ENCODE measurements around the gene ABCB9.

DNA sequence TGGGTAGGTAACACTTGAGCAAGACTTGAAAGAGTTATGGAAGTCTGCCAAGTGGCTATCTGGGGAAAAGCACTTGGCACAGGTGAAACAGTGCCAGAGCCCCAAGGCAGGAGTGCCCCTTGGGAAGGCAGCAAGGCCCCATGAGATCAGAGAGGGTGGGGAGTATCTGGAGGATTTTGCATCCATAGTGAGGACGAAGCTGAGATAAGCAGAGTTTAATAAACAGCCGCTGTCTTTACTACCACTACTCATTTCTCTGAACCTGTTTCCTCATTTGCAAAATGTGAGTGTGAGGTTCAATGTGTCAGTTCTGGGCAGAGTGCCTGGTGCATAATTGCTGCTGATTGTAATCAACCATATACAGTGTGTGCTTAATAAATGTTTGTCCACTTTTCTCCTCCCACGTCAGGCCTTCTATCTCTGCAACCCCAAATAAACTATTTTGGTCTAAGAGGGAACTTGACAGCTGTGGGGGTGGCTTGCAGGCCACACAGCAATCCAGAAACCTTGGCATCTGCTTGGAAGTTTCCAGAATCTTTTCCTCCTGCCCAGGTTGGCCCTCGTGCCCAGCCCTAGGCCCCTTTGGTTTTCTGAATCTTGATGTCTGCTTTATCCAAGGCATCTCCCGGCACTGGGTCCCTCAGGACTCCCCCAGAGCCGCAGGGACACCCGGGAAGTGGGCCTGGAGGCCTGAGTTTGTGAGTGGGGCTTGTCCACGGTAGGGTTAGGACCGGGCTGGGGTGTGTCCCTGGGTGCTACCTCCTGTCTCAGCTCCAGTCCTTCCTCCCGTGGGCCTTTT is 4.5 kb downstream of the ABCB9 start:
- TF ChIP-seq TEAD4 (CRISPR knock-in tag; IDR thresholded peaks at IDR 0.05), result no peak
- TF ChIP-seq, protein P1, sequence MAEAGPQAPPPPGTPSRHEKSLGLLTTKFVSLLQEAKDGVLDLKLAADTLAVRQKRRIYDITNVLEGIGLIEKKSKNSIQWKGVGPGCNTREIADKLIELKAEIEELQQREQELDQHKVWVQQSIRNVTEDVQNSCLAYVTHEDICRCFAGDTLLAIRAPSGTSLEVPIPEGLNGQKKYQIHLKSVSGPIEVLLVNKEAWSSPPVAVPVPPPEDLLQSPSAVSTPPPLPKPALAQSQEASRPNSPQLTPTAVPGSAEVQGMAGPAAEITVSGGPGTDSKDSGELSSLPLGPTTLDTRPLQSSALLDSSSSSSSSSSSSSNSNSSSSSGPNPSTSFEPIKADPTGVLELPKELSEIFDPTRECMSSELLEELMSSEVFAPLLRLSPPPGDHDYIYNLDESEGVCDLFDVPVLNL (CRISPR knock-in tag; IDR thresholded peaks at IDR 0.05; ENCODE audit: borderline replicate concordance, low read depth), result no peak
- TF ChIP-seq ETV6 (CRISPR knock-in tag; IDR thresholded peaks at IDR 0.05), result no peak
- no peak for TF ChIP-seq TP53 (CRISPR knock-in tag; IDR thresholded peaks at IDR 0.05)
- TF ChIP-seq NFE2L1 (CRISPR knock-in tag; IDR thresholded peaks at IDR 0.05), result no peak
- no peak for TF ChIP-seq CTCF (IDR thresholded peaks at IDR 0.05)
- TF ChIP-seq SMAD4 (CRISPR knock-in tag; IDR thresholded peaks at IDR 0.05), result no peak
- no peak for TF ChIP-seq JUN (CRISPR knock-in tag; IDR thresholded peaks at IDR 0.05)
- TF ChIP-seq NR2C2 (CRISPR knock-in tag; IDR thresholded peaks at IDR 0.05), result no peak
- no peak for TF ChIP-seq STAT6 (CRISPR knock-in tag; conservative IDR thresholded peaks at IDR 0.05; ENCODE audit: low read depth)
- TF ChIP-seq, protein P2, sequence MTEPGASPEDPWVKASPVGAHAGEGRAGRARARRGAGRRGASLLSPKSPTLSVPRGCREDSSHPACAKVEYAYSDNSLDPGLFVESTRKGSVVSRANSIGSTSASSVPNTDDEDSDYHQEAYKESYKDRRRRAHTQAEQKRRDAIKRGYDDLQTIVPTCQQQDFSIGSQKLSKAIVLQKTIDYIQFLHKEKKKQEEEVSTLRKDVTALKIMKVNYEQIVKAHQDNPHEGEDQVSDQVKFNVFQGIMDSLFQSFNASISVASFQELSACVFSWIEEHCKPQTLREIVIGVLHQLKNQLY (CRISPR knock-in tag; IDR thresholded peaks at IDR 0.05), result no peak
- TF ChIP-seq AFF4 (CRISPR knock-in tag; IDR thresholded peaks at IDR 0.05; ENCODE audit: borderline replicate concordance), result no peak
- TF ChIP-seq E2F1 (CRISPR knock-in tag; IDR thresholded peaks at IDR 0.05), result no peak
- TF ChIP-seq NFYB (CRISPR knock-in tag; conservative IDR thresholded peaks at IDR 0.05; ENCODE audit: low read depth), result no peak
